Measurements from ENCODE around the gene PHACTR2.
A peak's percentile ranks its signal among the peaks of the same experiment; 100 is the strongest.

PHACTR2 gene

DNA sequence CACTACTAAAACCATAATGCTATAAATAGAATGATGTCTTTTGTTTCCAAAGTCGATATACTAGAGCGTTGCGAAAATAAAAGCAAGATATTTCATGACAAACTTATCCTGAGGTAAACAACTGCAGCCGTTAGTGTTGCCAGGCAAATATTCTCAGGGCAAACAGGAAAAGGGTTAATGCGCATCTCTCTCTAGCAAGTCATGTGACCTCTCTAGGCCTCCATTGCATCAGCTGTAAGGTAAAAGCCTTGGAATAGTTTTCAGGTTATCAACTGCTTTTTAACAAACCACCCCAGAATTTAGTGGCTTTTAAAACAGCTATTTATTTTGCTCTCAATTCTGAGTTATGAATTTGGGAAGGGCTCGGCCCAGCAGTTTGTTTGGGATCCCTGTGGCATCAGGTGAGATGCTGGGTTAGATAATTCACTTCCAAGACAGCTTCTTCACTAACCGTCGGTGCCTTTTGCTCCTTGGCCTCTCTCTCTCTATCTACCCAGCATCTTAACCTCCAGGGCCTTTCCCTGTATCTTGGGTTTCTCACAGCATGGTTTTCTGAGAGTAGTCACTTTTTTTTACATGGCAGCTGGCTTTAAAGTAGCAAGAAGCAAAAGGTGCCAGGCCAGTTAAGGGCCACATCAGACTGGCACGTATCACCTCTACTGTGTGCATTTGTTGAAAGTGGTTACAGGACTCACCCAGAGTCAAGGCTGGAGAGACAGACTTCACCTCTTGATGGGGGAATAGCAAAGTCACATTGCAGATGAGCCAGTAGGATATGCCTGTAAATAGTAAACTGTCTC is 126.2 kb downstream of the PHACTR2 start:
- Mint-ChIP-seq H3K9me3 (peaks cover 27% of the 10 kb centered on the region), H3K36me3 (ENCODE audit: low read depth) (peaks cover 59% of the 10 kb centered on the region), H3K4me1 (no peaks in the 10 kb centered on the region), H3K27ac (peak overlapping the region; percentile 22), H3K27me3 (ENCODE audit: low read depth, poor library complexity) (no peaks in the 10 kb centered on the region), H3K4me3 (no peak overlapping the region)
- DNase-seq: no peak
- TF ChIP-seq, protein P1, sequence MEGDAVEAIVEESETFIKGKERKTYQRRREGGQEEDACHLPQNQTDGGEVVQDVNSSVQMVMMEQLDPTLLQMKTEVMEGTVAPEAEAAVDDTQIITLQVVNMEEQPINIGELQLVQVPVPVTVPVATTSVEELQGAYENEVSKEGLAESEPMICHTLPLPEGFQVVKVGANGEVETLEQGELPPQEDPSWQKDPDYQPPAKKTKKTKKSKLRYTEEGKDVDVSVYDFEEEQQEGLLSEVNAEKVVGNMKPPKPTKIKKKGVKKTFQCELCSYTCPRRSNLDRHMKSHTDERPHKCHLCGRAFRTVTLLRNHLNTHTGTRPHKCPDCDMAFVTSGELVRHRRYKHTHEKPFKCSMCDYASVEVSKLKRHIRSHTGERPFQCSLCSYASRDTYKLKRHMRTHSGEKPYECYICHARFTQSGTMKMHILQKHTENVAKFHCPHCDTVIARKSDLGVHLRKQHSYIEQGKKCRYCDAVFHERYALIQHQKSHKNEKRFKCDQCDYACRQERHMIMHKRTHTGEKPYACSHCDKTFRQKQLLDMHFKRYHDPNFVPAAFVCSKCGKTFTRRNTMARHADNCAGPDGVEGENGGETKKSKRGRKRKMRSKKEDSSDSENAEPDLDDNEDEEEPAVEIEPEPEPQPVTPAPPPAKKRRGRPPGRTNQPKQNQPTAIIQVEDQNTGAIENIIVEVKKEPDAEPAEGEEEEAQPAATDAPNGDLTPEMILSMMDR (IDR thresholded peaks at IDR 0.05): no peak

DNA sequence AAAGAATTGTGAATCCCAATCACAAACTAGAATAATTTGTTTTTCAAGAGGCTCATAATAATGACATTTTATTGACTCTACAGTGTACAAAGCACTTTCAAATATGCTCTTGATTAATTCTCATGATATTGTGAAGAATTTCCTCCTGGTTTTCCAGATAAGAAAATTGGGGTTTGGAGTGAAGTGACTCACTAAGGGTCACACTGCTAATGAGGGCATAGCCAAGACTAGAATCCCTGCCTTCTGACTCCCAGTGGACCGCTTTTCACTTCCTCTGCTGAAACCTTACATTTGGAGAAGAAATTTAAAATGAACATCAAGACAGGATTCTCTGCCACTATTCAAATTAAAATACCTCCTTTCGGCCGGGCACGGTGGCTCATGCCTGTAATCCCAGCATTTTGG is 127.1 kb downstream of the PHACTR2 start:
- H3K4me3 Mint-ChIP-seq: no peak overlapping the region
- peaks cover 18% of the 10 kb centered on the region for H3K9me3 Mint-ChIP-seq
- TF ChIP-seq, protein P1 (IDR thresholded peaks at IDR 0.05): no peak
- peaks cover 50% of the 10 kb centered on the region for H3K36me3 Mint-ChIP-seq (ENCODE audit: low read depth)
- DNase-seq: no peak
- no peaks in the 10 kb centered on the region for H3K4me1 Mint-ChIP-seq
- no peak overlapping the region for H3K27ac Mint-ChIP-seq
- no peaks in the 10 kb centered on the region for H3K27me3 Mint-ChIP-seq (ENCODE audit: low read depth, poor library complexity)

DNA sequence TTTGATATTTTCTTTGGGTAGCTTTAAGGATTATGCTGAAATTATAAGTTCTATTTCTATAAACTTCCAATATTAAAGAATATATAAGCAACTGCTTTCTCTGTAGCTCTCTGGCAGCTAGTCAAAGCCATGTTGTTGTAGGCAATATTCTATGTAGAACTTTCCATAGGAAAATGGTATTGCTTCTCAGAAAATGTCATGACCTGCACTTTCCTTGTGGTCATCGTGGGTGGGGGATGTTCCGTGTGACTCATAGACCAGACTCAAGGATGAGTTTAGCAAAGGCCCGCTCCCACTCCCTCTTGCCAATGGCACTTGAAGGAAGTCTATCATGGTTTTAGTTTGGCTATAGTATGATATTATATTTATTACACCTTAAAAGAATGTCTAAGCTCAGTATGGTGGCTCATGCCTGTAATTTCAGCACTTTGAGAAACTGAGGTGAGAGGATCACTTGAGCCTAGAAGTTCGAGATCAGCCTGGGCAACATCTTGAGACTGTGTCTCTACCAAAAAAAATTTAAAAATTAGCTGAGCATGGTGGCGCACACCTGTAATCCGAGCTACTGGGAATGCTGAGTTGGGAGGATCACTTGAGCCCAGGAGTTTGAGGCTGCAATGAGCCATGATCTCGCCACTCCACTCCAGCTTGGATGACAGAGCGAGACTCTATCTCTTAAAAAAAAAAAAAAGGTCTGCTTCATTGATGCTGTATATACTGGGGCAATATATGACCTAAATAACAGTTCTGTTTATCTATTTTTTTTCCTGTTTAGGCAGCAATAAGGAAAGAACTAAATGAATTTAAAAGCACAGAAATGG is 128.7 kb downstream of the PHACTR2 start:
- H3K4me3 Mint-ChIP-seq: no peak overlapping the region
- no peaks in the 10 kb centered on the region for H3K4me1 Mint-ChIP-seq
- peaks cover 35% of the 10 kb centered on the region for H3K36me3 Mint-ChIP-seq (ENCODE audit: low read depth)
- peaks cover 3% of the 10 kb centered on the region for H3K9me3 Mint-ChIP-seq
- no peak for DNase-seq
- H3K27me3 Mint-ChIP-seq (ENCODE audit: low read depth, poor library complexity): no peaks in the 10 kb centered on the region
- no peak overlapping the region for H3K27ac Mint-ChIP-seq
- TF ChIP-seq, protein P1 (IDR thresholded peaks at IDR 0.05): no peak

DNA sequence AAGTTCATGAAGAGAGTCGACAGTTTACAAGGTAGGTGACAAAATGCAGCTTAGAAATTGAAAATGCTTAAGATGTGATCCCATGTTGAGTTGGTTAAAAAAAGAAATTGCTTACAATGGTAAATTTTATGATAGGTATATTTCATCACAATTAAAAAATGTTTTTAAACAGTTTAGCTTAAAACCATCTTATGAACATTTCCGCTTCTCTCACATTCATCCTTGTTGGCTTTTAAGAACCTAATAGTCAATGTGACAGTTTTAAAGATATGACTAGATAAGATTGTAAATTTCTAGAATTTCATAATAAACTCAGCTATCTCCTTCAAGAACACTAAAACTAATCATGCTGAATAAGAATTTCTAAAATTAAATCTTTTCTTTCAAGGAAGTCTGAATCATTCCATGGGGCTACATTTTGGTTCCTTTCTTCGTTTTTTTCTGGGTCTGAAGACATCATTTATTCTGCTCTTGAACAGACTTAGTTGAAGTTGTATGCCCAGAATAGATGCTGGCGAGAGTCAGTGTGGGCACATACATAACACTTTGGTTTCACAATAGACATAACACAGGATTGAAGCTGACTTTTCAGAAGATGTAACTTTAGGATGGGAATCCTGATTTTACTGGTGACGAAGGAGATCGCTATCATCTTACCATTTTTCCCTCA is 129.5 kb downstream of the PHACTR2 start:
- peaks cover 32% of the 10 kb centered on the region for H3K36me3 Mint-ChIP-seq (ENCODE audit: low read depth)
- H3K4me3 Mint-ChIP-seq: no peak overlapping the region
- no peak for DNase-seq
- no peaks in the 10 kb centered on the region for H3K27me3 Mint-ChIP-seq (ENCODE audit: low read depth, poor library complexity)
- H3K27ac Mint-ChIP-seq: peak overlapping the region; percentile 49
- H3K4me1 Mint-ChIP-seq: no peaks in the 10 kb centered on the region
- TF ChIP-seq, protein P1 (IDR thresholded peaks at IDR 0.05): no peak
- no peaks in the 10 kb centered on the region for H3K9me3 Mint-ChIP-seq

DNA sequence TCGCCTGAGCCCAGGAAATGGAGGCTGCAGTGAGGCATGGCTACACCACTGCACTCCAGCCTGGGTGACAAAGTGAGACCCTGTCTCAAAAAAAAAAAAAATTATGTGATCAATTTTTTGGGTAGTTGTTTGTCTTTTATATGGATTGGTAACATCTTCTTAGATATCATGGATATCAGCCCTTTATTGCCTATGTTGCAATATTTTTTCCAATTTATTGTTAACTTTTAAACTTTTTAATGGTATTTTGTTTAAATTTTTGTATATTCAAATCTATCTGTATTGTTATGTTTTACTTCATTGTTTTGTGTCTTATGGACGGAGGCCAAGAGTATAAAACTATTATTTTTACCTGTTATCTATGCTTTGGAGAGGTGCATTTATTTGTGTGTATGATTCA is 133.0 kb downstream of the PHACTR2 start:
- peaks cover 44% of the 10 kb centered on the region for H3K36me3 Mint-ChIP-seq (ENCODE audit: low read depth)
- H3K27ac Mint-ChIP-seq: no peak overlapping the region
- no peak overlapping the region for H3K4me3 Mint-ChIP-seq
- no peaks in the 10 kb centered on the region for H3K9me3 Mint-ChIP-seq
- H3K4me1 Mint-ChIP-seq: no peaks in the 10 kb centered on the region
- TF ChIP-seq, protein P1 (IDR thresholded peaks at IDR 0.05): no peak
- H3K27me3 Mint-ChIP-seq (ENCODE audit: low read depth, poor library complexity): no peaks in the 10 kb centered on the region
- no peak for DNase-seq

Data from nephron progenitor cell (in vitro differentiated cells).